HTERT RPE-1 (cell line): ENCODE results near the gene WFIKKN1.

Experiments used
- in situ Hi-C: fragments of 300-500 bp; cut with MboI; formaldehyde crosslinking; loops from 4 replicates; pipeline ENCODE4 v1.14.3; 2020; ENCODE audit warnings: low sequenced_read_pairs

Gene WFIKKN1

GRCh38 chr16:630815-631405 lies at the start of gene WFIKKN1:
Gene WFIKKN1, plus strand, starts transcription at chr16:630985. Its CDS starts 269 bp downstream, at chr16:631254.
- in situ Hi-C loops = no loop called here

GRCh38 chr16:582218-582613 lies 48.6 kb upstream of the WFIKKN1 start:
- in situ Hi-C loops = no loop called here

- in situ Hi-C loops = no loop called here
Observed at GRCh38 chr16:582614-583331, 48.0 kb upstream of the WFIKKN1 start.

GRCh38 chr16:583470-583814 lies 47.3 kb upstream of the WFIKKN1 start:
- in situ Hi-C loops = no loop called here

- in situ Hi-C loops = no loop called here
Observed at GRCh38 chr16:583815-584591, 46.8 kb upstream of the WFIKKN1 start.

GRCh38 chr16:585351-585750 lies 45.4 kb upstream of the WFIKKN1 start:
- in situ Hi-C loops = no loop called here

GRCh38 chr16:586047-586644 lies 44.6 kb upstream of the WFIKKN1 start:
- in situ Hi-C loops = no loop called here

- in situ Hi-C loops = no loop called here
Observed at GRCh38 chr16:586645-587590, 43.9 kb upstream of the WFIKKN1 start.

GRCh38 chr16:588639-588888 lies 42.2 kb upstream of the WFIKKN1 start:
- in situ Hi-C loops = no loop called here

- in situ Hi-C loops = no loop called here
Observed at GRCh38 chr16:588889-589657, 41.7 kb upstream of the WFIKKN1 start.

- in situ Hi-C loops = no loop called here
Observed at GRCh38 chr16:589658-590187, 41.1 kb upstream of the WFIKKN1 start, which contains the start of gene RAB40C. Gene RAB40C, plus strand, starts transcription at chr16:590066. Its CDS starts 226 bp downstream, at chr16:590292.

GRCh38 chr16:590188-590814 lies 40.5 kb upstream of the WFIKKN1 start:
- in situ Hi-C loops = no loop called here

GRCh38 chr16:590815-591200 lies 40.0 kb upstream of the WFIKKN1 start:
- in situ Hi-C loops = no loop called here

GRCh38 chr16:591231-591630 lies 39.6 kb upstream of the WFIKKN1 start:
- in situ Hi-C loops = no loop called here

- in situ Hi-C loops = no loop called here
Observed at GRCh38 chr16:591892-592517, 38.8 kb upstream of the WFIKKN1 start.

- in situ Hi-C loops = no loop called here
Observed at GRCh38 chr16:592518-593306, 38.1 kb upstream of the WFIKKN1 start.

GRCh38 chr16:593406-593805 lies 37.4 kb upstream of the WFIKKN1 start:
- in situ Hi-C loops = no loop called here

- in situ Hi-C loops = no loop called here
Observed at GRCh38 chr16:593807-594206, 37.0 kb upstream of the WFIKKN1 start.
